ENCODE measurements around the gene ANKRD35.
"Not testable (repeated sequence)": the region's sequence is repeated elsewhere in the genome, so short reads cannot be mapped to it uniquely, and the experiment has no call there.

ANKRD35 gene

DNA sequence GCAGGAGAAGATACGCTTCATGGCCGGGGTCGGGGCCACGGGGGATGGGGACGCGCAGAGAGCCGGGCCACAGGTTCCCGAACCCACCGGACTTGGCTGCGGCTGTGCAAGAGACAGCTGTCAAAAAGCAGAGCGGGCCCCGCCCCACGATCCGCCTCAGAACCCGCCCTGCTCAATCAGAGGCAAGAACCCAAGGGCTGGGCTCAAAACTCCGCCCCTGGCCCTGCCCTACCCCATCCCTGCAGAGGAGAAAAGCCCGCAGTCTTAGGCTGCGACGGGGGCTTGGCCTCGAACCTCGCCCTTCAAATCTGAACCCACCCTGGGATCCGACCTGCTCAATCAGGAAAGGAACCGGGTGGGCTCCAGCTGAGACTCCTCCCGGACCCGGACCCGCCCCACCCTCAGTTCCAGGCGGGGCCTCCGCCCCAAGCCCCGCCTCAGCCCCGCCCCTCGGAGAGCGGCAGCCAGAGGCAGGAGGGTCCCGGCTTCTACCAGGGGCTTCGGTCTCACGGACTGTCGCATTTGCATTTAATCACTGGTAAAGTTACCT lies at the start of gene ANKRD35:
Gene ANKRD35 (minus strand): TSS at position 129 of the 550 bp plus-strand sequence. CDS start 108 bp downstream, at position 21.
- Mint-ChIP-seq H3K27ac (peak within 1 kb of the TSS in 2 of 3 experiments; percentile 57 to 84), H3K9me3 (no peaks in the 10 kb centered on the region), H3K36me3 (ENCODE audit: low read depth) (no peaks in the 10 kb centered on the region), H3K27me3 (ENCODE audit: low read depth) (peaks cover 38% of the 10 kb centered on the region), H3K4me3 (peak within 1 kb of the TSS; percentile 76 to 87 (median 78)), H3K4me1 (peaks cover 33% of the 10 kb centered on the region)
- TF ChIP-seq CTCF (IDR thresholded peaks at IDR 0.05; ENCODE audit: unreplicated experiment in 3 of 3), result no peak

- H3K9me3 Mint-ChIP-seq; H3K4me1 Mint-ChIP-seq; H3K4me3 Mint-ChIP-seq; H3K27me3 Mint-ChIP-seq (ENCODE audit: low read depth); H3K27ac Mint-ChIP-seq: not testable (repeated sequence)
- peaks cover 43% of the 10 kb centered on the region for H3K36me3 Mint-ChIP-seq (ENCODE audit: low read depth)
Observed at GRCh38 chr1:145932522-145933009, 46.9 kb upstream of the ANKRD35 start.

GRCh38 chr1:145927916-145928643 lies 42.4 kb upstream of the ANKRD35 start:
- peaks cover 12% of the 10 kb centered on the region for H3K4me1 Mint-ChIP-seq
- H3K4me3 Mint-ChIP-seq, result peak overlapping the region; percentile 83 to 90 (median 88)
- H3K36me3 Mint-ChIP-seq (ENCODE audit: low read depth), result peaks cover 16% of the 10 kb centered on the region
- no peak for TF ChIP-seq CTCF (IDR thresholded peaks at IDR 0.05; ENCODE audit: unreplicated experiment in 3 of 3)
- H3K9me3 Mint-ChIP-seq, result no peaks in the 10 kb centered on the region
- peak overlapping the region; percentile 89 to 96 (median 93) for H3K27ac Mint-ChIP-seq
- H3K27me3 Mint-ChIP-seq (ENCODE audit: low read depth), result no peaks in the 10 kb centered on the region

- peak; percentile 48 to 72 (median 61) for TF ChIP-seq CTCF (IDR thresholded peaks at IDR 0.05; ENCODE audit: unreplicated experiment in 3 of 3)
- Mint-ChIP-seq H3K4me1 (peaks cover 12% of the 10 kb centered on the region), H3K9me3 (no peaks in the 10 kb centered on the region), H3K4me3 (peak within 1 kb of the TSS in 2 of 3 experiments; percentile 83 to 88), H3K36me3 (ENCODE audit: low read depth) (peaks cover 15% of the 10 kb centered on the region), H3K27me3 (ENCODE audit: low read depth) (no peaks in the 10 kb centered on the region), H3K27ac (peak within 1 kb of the TSS in 2 of 3 experiments; percentile 89 to 96)
Observed at GRCh38 chr1:145927063-145927886, 41.6 kb upstream of the ANKRD35 start, which contains the start of gene RBM8A. TSS of gene RBM8A (minus strand) at chr1:145927484. CDS start at chr1:145927426, 58 bp downstream.

GRCh38 chr1:145926686-145927062 lies 41.0 kb upstream of the ANKRD35 start:
- Mint-ChIP-seq H3K36me3 (ENCODE audit: low read depth) (peaks cover 13% of the 10 kb centered on the region), H3K27ac (no peak overlapping the region), H3K27me3 (ENCODE audit: low read depth) (no peaks in the 10 kb centered on the region), H3K4me1 (peaks cover 12% of the 10 kb centered on the region), H3K9me3 (no peaks in the 10 kb centered on the region), H3K4me3 (no peak overlapping the region)
- no peak for TF ChIP-seq CTCF (IDR thresholded peaks at IDR 0.05; ENCODE audit: unreplicated experiment in 3 of 3)

GRCh38 chr1:145922266-145922665 lies 36.6 kb upstream of the ANKRD35 start:
- H3K36me3 Mint-ChIP-seq (ENCODE audit: low read depth), result peaks cover 8% of the 10 kb centered on the region
- H3K27ac Mint-ChIP-seq, result no peak overlapping the region
- H3K27me3 Mint-ChIP-seq (ENCODE audit: low read depth), result no peaks in the 10 kb centered on the region
- H3K4me3 Mint-ChIP-seq, result peak overlapping the region in 1 of 3 experiments; percentile 52
- peaks cover 23% of the 10 kb centered on the region for H3K4me1 Mint-ChIP-seq
- no peaks in the 10 kb centered on the region for H3K9me3 Mint-ChIP-seq
- no peak for TF ChIP-seq CTCF (IDR thresholded peaks at IDR 0.05; ENCODE audit: unreplicated experiment in 3 of 3)

GRCh38 chr1:145920297-145920696 lies 34.6 kb upstream of the ANKRD35 start:
- Mint-ChIP-seq H3K27ac (peak overlapping the region in 2 of 3 experiments; percentile 97 to 99), H3K4me1 (peaks cover 21% of the 10 kb centered on the region), H3K36me3 (ENCODE audit: low read depth) (peaks cover 24% of the 10 kb centered on the region), H3K4me3 (peak overlapping the region; percentile 92 to 98 (median 97))
- not testable (repeated sequence) for H3K27me3 Mint-ChIP-seq (ENCODE audit: low read depth); H3K9me3 Mint-ChIP-seq
